HEK293 (cell line): ENCODE data around the gene SNX20.

Experiments used
- RBAK ChIP-seq: fragments of 450-650 bp; formaldehyde crosslinking; IDR thresholded peaks from 2 replicates; pipeline ENCODE4 v1.5.1; 2016; ENCODE audit warnings: missing biosample characterization, missing genetic modification characterization
- ZNF10 ChIP-seq: fragments of 450-650 bp; formaldehyde crosslinking; IDR thresholded peaks from 2 replicates; pipeline ENCODE4 v1.5.1; 2017; ENCODE audit warnings: missing biosample characterization, missing genetic modification characterization
- ZNF184 ChIP-seq: fragments of 450-650 bp; IDR thresholded peaks from 2 replicates; pipeline ENCODE4 v1.5.1; 2018; ENCODE audit warnings: missing biosample characterization, mild to moderate bottlenecking, missing genetic modification characterization
- TF ChIP-seq, protein P1 (sequence below): fragments of 450-650 bp; formaldehyde crosslinking; IDR thresholded peaks from 2 replicates; pipeline ENCODE4 v1.5.1; 2016; ENCODE audit warnings: missing biosample characterization, missing genetic modification characterization
- TF ChIP-seq, protein P2 (sequence below): fragments of 450-650 bp; formaldehyde crosslinking; IDR thresholded peaks from 2 replicates; pipeline ENCODE4 v1.5.1; 2016; ENCODE audit warnings: missing biosample characterization, missing genetic modification characterization
- TF ChIP-seq, protein P3 (sequence below): fragments of 450-650 bp; formaldehyde crosslinking; IDR thresholded peaks from 2 replicates; pipeline ENCODE4 v1.5.1; 2016; ENCODE audit warnings: missing biosample characterization, missing genetic modification characterization, low read depth

DNA sequence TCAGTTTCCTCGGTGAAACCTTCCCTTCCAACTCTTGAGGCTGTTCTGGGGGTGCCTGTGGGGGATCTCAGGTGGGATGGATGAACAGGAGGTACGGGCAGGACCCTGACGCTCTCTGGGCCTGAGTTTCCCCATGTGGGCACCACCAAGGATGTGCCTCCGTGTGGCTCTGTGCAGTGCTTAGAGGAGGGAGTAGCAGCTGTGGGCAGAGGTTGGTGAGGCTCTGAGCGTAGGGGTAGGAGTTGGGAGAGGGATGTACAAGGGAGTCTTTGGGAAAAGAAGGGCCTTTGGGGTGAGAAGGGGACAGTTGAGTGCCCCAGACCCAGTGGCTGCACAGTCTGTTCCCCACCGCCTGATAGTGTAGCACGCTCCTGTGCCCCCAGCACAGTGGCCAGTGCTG lies 59.1 kb downstream of the SNX20 start:
- TF ChIP-seq ZNF10 (tag by site-specific recombination) (no peak), RBAK (tag by site-specific recombination) (no peak), ZNF184 (tag by site-specific recombination) (no peak)
- TF ChIP-seq, protein P1, sequence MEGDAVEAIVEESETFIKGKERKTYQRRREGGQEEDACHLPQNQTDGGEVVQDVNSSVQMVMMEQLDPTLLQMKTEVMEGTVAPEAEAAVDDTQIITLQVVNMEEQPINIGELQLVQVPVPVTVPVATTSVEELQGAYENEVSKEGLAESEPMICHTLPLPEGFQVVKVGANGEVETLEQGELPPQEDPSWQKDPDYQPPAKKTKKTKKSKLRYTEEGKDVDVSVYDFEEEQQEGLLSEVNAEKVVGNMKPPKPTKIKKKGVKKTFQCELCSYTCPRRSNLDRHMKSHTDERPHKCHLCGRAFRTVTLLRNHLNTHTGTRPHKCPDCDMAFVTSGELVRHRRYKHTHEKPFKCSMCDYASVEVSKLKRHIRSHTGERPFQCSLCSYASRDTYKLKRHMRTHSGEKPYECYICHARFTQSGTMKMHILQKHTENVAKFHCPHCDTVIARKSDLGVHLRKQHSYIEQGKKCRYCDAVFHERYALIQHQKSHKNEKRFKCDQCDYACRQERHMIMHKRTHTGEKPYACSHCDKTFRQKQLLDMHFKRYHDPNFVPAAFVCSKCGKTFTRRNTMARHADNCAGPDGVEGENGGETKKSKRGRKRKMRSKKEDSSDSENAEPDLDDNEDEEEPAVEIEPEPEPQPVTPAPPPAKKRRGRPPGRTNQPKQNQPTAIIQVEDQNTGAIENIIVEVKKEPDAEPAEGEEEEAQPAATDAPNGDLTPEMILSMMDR (tag by site-specific recombination) = no peak
- TF ChIP-seq, protein P2, sequence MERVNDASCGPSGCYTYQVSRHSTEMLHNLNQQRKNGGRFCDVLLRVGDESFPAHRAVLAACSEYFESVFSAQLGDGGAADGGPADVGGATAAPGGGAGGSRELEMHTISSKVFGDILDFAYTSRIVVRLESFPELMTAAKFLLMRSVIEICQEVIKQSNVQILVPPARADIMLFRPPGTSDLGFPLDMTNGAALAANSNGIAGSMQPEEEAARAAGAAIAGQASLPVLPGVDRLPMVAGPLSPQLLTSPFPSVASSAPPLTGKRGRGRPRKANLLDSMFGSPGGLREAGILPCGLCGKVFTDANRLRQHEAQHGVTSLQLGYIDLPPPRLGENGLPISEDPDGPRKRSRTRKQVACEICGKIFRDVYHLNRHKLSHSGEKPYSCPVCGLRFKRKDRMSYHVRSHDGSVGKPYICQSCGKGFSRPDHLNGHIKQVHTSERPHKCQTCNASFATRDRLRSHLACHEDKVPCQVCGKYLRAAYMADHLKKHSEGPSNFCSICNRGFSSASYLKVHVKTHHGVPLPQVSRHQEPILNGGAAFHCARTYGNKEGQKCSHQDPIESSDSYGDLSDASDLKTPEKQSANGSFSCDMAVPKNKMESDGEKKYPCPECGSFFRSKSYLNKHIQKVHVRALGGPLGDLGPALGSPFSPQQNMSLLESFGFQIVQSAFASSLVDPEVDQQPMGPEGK (tag by site-specific recombination) = no peak
- TF ChIP-seq, protein P3, sequence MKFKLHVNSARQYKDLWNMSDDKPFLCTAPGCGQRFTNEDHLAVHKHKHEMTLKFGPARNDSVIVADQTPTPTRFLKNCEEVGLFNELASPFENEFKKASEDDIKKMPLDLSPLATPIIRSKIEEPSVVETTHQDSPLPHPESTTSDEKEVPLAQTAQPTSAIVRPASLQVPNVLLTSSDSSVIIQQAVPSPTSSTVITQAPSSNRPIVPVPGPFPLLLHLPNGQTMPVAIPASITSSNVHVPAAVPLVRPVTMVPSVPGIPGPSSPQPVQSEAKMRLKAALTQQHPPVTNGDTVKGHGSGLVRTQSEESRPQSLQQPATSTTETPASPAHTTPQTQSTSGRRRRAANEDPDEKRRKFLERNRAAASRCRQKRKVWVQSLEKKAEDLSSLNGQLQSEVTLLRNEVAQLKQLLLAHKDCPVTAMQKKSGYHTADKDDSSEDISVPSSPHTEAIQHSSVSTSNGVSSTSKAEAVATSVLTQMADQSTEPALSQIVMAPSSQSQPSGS = no peak
